ENCODE data around the gene CDC42BPB.

Gene CDC42BPB

GRCh38 chr14:103073876-103074728 is 16.8 kb upstream of the CDC42BPB start:
- no peak for DNase-seq

- no peak for DNase-seq
Measured at GRCh38 chr14:103073367-103073875, 16.1 kb upstream of the CDC42BPB start.

- DNase-seq, result no peak
Measured at GRCh38 chr14:103072595-103073366, 15.4 kb upstream of the CDC42BPB start.

GRCh38 chr14:103071544-103072251 is 14.3 kb upstream of the CDC42BPB start:
- DNase-seq, result no peak

- DNase-seq, result no peak
Measured at GRCh38 chr14:103070971-103071542, 13.7 kb upstream of the CDC42BPB start.

GRCh38 chr14:103070263-103070885 is 13.0 kb upstream of the CDC42BPB start:
- DNase-seq, result no peak

GRCh38 chr14:103068351-103069073 is 11.2 kb upstream of the CDC42BPB start:
- DNase-seq, result no peak

- no peak for DNase-seq
Measured at GRCh38 chr14:103067231-103067954, 10.0 kb upstream of the CDC42BPB start.

GRCh38 chr14:103066399-103066798 is 9.1 kb upstream of the CDC42BPB start:
- DNase-seq, result no peak

GRCh38 chr14:103065861-103066260 is 8.5 kb upstream of the CDC42BPB start:
- no peak for DNase-seq

- DNase-seq, result no peak
Measured at GRCh38 chr14:103064978-103065377, 7.6 kb upstream of the CDC42BPB start.

- DNase-seq, result no peak
Measured at GRCh38 chr14:103064436-103064835, 7.1 kb upstream of the CDC42BPB start.

GRCh38 chr14:103061482-103061976 is 4.2 kb upstream of the CDC42BPB start:
- no peak for DNase-seq

GRCh38 chr14:103059556-103059955 is 2.2 kb upstream of the CDC42BPB start:
- no peak for DNase-seq

GRCh38 chr14:103058164-103059055 is 1.1 kb upstream of the CDC42BPB start:
- no peak for DNase-seq

GRCh38 chr14:103057028-103057371 is 349 bp downstream of the CDC42BPB start:
- DNase-seq, result peak in 1 of 2 donors; percentile 17

GRCh38 chr14:103056322-103057027 is 874 bp downstream of the CDC42BPB start:
- DNase-seq, result peak in 1 of 2 donors; percentile 7

- DNase-seq, result no peak
Measured at GRCh38 chr14:103055695-103056094, 1.7 kb downstream of the CDC42BPB start.

- no peak for DNase-seq
Measured at GRCh38 chr14:103052407-103052806, 4.9 kb downstream of the CDC42BPB start.
